Measurements from ENCODE around the gene JADE1.

The JADE1 gene

DNA sequence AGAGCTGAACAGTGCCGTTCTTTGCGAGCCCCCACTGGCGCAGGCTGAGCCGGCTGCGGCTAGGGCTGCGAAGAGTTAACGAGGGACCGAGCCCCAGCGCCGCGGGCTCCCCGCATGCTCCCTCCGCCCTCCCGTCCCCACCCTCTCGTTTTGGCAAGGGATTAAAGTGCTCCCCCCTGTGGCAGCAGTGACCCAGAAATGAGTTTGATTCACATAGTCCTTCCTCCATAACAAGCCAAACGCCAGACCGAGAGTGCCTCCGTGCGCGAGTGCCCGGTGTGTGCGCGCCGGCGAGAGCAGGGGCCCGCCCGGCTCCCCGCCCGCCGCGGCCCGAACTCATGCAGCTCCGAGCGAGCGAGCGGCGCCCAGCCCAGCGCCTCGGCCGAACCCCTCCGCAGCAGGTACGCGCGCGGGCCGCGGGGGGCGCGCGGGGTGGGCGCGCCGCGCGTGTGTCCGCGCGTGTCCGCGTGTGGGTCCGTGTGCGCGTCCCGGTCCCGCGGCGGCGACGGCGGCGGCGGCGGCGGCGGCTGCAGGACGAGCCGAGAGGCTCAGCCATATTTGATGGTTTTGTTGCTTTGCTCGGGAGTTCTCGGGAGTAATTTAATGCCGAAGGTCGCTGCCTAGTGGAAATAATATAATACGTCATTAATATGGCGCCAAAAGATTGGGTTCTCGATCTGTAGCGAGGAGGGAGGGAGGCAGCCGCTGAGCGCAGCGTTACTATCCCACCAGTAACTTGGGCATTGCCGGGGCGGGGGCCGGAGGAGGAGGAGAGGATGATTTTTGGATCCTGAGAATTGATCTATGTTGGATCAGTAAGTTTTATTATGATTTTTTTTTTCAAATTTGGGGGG lies at the start of gene JADE1:
TSS of gene JADE1 (plus strand) at position 224 of the 854 bp plus-strand sequence. CDS start 22,059 bp downstream, outside the sequence.
- peak; percentile 66 to 81 for DNase-seq

DNA sequence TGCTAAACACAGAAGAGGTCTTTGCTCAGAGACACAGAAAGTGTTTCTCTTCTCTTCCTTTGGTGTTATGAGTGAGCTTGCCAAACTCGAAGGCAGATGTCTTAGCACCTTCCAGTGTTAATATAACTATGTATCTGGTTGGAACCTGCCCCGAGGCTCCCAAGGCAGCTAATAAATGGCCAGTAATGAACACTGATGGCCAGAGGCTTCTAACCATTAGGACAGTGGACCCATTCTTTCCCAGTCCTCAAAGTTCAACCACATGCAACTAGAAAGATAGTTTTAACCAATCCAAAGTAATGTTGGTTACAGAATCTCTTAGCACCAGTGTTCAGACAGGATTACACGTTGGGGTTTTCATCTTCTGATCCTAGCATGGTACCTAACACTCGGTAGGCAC lies 42.7 kb upstream of the JADE1 start:
- no peak for DNase-seq

DNA sequence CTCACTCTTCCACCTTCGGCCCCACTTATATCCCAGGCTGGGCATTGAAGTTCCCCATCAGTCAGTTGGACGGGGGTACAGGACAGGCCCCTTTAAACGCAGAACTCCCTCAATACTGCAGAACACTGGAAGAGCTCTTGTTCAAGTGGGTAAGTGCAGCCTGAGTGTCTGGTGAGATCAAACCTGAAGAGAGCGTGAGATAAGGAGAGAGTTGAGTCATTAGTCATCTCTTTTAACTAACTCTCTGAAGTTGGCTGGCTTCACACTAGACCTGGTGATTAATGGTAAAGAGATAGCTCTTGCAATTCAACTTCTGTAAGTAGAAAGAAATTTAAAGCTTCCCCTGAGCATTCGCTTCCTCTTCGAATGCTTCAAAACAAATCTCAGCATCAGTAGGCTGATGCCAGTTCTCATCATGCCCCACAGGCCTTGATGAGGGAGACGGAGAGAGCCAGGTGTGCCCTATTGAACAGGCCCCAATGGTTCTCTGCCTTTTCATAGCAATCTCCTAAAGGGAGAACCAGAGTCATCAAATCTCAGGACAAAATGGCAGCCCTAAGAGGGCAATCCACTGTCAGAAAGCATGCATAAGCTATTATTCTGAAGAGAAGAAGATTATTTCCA lies 41.0 kb upstream of the JADE1 start:
- no peak for DNase-seq

DNA sequence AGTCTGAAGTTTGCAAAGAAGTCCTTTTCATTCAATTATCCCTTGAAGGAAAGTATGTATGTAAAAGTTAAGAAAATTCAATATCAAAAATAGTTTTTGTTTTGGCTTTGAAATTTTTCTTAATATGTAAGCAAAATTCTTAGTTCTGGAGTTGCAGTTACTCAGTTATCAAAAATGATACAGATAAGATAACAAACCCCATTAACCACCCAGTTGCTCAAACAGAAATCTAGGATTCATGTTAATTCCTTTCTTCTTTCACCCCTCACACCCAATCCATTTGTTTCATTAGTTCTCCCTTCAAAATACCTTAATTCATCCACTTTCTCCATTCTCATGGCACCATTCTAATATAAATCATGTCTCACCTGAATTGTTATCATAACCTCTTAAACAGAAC lies 40.5 kb upstream of the JADE1 start:
- DNase-seq, result no peak

DNA sequence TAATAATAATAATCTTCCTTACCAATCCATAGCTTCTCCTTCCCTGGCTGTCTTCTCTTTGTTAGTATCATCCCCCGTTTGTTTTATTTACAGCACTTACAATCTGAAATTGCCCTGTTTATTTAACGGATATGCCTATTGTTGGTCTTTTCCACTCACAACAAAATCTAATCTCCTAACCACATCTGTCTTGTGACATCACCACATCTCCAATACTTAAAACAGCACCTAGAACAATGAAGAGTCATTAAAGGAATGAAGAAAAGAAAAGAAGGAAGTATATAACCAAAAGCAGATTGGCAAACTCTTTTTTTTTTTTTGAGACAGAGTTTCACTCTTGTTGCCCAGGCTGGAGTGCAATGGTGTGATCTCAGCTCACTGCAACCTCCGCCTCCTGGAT lies 38.7 kb upstream of the JADE1 start:
- DNase-seq, result no peak

DNA sequence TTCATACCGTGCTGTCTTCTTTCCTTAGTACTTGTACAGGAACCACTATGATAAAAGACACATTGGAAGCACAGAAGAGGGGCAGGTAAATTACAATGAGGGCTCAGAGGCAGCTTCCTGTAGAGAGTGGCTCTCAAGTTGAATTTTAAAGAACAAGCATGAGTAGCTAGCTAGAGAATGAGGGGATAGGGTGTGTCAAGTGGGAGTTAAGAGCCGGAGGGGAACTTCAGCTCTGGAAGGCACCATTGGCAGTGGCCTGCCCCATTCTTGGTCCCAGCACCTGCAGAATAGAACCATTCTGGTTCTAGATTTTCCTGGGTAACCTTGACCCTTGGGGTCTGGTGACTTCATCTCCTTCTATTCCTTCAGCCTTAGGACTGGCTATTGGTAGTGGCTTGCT lies 34.0 kb upstream of the JADE1 start:
- no peak for DNase-seq

DNA sequence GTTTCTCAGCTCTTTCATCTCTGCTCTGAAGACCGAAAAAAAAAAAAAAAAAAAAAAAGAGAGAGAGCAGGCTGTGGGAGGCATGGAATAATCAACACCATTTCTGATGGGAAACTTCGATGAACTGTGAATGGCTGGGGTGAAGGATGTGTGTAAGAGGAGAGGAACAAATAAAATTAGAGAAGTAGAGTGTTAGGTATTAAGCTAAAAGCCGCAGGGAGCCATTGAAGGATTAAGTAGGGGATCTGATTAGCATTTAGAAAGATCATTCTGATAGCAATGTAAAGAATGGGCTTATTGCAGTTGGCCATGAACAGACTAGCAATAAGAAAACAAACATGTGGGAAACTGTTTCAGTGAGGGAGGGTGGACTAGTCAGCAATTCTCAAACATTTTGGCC lies 33.6 kb upstream of the JADE1 start:
- no peak for DNase-seq

DNA sequence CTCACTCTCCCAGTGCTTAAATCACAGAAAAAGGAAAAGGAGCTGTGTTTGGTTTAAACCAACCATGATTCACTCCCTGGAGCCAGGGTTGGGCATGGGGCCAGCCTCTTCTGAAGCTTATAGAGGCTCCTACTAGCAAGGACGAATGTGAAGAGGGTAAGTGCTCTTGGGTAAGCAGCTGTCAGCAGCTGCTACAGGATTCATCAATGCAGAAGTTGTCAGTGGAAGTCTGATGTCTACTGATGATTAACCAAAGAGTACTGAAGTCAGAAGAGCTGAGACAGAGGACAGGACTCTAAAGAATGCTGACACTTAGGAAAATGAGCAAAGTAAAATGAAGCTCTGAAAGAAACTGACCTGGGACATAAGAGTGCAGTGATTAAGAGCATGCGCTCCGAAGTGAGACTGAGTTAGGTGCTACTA lies 32.7 kb upstream of the JADE1 start:
- peak; percentile 38 to 64 for DNase-seq

DNA sequence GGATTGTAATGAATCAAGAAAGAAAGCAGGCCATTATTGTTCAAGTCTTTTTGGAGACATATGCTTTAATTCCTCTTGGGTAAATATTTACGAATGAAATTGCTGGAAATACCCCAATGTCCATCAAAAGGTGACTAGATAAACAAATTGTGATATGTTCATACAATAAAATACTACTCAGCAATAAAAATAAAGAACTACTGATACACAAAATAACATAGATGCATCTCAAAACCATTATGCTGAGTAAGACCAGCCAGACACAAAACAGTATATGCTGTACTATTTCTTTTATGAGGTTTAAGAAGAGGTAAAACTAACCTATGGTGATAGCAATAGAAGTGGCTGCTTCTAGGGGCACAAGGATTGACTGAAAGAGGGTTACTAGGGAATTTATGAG lies 28.8 kb upstream of the JADE1 start:
- DNase-seq, result no peak

DNA sequence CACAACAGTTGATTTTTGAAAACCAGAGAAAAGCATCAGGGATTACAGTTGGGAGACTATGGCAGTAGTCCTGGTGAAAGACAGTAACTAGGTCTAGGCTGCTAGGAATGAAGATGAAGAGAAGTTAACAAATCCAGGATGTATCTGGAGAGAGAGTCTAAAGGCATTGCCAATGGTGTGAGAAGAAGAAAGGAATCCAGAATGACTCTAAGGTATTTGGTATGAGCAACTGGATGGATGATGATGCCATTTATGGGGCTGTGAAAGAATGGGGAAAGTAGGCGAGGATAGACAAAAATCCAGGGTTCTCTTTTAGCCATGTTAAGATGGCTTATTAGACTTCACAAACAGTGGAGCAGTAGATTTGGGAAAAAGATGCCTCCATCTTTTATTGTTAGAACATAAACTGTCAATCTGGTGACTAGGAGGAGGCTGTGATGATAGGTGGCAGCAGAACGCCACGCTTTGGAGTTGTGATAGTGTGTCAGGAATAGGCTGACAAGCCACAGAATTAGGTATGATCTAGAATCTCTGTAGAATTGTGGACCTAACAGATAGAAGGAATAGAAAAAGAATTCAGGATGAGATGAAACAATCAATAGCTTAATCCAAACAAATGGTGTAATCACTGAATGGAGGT lies 27.3 kb upstream of the JADE1 start:
- DNase-seq, result no peak

DNA sequence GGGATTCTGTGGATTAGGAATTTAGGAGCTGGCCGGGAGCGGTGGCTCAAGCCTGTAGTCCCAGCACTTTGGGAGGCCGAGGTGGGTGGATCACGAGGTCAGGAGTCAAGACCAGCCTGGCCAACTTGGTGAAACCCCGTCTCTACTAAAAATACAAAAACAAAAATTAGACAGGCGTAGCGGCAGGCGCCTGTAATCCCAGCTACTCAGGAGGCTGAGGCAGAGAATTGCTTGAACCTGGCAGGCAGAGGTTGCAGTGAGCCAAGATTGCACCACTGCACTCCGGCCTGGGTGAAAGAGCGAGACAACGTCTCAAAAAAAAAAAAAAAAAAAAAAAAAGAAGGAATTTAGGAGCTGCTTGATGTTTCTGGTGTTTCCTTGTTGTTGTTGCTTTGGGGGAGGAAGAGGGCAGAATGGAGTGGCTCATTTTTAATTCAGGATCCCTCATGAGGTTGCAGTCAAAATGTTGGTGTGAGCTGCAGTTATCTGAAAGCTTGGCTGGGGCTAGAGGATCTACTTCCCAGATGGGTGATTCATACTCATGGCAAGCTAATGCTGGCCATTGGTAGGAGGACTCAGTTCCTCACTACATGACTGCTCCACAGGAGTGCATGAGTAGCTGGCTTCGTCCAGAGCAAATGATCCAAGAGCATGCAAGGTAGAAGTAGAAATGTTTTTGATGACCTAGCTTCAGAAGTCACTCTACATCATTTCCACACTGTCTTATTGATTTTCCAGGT lies 26.5 kb upstream of the JADE1 start:
- DNase-seq, result no peak

DNA sequence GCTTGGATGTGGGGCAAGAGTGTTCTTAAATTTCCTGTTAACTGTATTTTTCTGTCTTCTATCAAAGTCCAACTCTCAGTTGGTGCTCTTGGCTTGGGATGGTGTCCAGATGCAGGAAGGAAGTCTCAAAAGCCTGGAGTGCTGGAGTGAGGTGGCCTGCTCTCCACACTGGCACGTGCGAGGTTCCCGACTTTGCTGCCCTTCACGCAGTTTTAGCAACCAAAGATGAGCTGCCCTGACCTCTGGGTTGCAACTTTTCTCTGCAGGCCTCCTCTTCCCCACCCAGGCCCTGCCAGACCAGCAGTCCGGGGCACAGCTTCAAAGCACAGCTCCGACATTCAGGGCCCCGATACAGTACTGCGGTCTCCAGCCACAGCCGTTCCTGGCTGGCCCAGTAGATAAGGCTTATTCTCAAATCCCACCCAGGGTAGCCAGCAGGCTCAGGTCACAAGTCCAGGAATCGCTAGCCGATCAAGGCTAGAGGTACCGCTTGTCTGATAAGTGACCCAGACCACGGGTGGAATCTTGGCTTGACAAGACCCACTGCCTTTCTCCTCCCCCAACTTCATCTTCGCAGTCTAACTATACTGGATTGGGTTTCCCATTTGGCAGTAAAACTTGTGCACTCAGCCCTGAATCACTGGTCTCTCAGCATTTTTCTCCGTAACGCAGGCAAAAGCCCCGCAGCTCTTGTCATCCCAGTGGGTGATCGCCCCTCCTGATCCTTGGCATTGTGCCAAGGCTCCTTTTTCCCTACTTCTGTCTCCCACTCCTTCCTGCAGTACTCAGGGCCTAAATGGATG lies 21.8 kb upstream of the JADE1 start:
- no peak for DNase-seq

DNA sequence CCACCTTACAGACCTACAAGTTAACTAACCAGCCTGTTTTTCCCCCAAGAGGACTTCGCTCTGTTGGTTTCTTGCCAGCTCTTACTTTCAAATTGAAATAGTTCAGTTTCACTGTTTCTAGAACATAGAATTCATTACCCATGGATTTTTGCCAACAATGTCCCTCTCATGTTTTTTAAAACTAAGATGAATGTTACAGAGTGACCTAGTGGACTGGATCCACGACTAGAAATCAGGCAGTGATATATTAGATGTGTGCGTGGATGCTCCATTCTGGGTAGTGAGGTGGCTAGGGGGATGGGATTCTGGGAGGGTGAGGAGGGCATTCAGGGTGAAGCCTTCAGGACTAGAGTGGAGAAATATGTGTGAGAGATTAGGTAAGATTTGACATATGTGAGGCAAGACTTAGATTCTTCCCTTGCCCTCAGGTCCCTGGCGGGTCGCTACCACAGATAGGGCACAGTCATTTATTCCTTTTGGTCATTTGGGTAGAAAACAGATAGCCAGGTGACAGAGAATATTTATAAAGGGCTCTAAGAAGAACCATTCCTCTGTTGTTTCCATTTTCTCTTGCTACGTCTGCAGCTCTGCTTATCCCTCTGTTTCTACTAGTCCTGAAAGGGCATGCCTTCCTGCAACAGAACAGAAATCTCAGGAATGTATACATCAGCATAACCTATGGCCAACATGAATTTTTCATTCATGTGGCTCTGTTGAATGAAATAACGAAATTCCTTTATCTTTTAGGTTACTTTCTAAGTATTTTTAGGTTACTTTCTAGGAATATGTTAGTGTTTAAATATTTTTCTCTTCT lies 15.4 kb upstream of the JADE1 start:
- DNase-seq, result no peak

DNA sequence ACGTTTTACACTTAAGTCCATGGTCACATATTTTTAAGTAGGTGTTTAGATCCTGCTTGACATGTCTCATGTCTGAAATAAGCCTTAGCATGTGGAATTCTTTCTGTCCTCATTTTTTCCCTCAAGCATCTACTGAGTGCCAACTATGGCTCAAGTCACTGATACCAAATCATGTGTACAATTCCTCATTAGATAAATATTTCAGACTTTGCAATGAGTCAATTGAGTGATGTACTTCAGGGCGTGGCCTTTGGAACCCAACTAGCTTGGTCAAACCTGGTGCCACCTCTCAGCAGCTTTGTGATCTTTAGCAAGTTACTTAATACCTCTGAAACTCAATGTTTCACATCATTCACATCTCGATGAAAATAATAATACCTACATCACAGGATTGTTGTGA lies 12.6 kb upstream of the JADE1 start:
- DNase-seq, result no peak

DNA sequence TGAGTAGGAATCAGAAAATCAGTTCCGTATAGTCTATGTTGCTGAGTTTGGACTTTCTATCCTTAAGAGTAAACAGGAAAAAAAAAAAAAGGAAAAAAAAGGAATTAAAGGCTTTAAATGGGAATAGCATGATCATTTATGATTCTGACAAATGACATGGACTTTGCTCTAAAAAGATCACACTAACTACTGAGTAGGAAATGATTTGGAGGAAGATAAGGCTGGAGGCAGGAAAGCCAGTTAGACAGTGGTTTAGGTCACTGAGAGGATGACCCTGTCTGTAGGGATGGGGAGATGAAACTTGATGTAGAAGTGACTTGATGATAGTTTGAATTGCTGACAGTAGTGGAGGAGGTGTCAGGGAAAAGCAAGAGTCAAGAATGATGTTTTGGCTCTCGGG lies 9.2 kb upstream of the JADE1 start:
- no peak for DNase-seq

DNA sequence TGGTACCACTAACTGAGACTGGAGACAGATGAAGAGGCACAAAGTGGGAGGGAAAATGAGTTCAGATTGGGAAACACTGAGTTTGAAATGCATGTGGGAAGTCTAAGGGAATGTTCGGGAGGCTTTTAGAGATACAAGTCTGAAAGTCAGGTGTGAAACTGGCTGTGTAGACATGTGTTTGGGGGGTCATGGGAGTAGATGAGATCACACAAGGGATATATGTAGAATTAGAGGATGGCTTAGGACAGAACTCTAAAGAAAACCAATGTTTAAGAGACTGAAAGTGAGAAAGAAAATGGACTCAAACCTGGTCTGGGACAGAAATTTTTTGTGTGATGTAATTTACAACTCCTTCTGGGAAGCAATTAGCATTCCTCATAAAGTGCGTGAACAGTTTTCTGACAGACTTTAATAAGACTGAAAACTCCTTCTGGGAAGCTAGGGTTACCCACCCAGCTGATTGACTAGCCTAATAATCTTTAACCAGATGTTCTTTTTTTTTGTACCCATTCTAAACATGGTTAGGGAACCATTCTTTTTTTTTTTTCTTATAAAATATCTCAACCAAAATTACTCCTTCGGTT lies 8.7 kb upstream of the JADE1 start:
- no peak for DNase-seq

DNA sequence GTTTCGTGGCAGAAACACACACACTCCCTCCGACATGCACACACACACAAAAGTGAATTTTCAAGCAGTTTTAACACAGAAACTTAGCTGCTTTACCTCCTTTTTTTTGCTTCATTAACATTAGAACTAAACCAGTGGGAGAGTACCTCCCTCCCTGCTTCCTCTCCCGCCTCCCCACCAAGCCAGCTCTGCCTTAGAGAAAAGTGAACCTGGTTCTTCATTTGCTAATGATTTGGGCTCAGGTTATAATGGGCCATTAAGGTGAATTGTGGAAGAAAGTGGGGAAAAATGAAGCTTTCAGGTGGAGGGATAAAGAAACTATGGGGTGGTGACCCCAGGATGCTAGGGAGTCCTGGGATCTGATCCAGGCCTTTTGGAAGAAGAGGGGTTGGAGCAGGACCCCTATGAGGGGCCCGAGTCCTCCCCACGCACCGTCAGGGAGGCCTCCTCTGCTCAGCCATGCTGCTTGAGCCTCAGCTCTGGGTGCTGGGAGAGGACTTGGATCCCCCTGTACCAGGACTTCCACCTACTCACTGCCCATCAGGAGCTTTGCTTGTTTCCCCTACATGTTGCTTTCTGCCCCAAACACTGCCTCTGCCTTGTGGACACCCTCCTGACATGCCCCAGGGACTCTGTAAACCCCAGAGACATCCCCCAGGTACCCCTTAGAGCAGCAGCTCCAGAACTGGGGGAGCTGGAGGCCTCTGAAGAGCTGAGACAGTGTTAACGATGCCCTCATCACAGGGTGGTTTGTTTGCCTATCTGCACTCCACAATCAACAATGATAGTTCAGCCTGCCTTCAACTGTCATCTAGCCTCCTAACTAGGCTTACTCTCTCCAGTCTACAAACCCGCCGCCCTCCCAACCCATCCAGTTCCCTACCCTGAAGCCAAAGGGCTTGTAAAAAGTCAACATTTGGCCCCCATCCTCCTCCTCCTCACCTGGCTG lies 6.5 kb upstream of the JADE1 start:
- no peak for DNase-seq

DNA sequence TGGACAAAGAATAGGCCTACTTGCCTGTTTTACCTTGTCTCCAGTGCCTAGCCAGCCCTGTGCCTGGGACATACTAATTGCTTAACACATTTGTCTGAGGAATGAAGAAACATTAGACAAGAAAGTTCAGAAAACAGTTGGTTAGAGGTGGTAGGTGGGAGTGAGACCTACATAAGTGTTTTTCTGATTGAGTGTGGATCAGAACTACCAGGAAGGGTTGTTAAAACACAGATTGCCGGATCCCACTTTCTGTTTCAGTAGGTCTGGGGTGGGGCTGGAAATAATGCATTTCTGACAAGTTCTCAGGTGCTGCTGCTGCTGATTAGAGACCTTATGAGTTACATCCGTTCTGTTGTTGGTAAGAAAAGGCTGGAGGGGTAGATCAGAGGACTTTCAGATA lies 5.7 kb upstream of the JADE1 start:
- DNase-seq, result no peak

DNA sequence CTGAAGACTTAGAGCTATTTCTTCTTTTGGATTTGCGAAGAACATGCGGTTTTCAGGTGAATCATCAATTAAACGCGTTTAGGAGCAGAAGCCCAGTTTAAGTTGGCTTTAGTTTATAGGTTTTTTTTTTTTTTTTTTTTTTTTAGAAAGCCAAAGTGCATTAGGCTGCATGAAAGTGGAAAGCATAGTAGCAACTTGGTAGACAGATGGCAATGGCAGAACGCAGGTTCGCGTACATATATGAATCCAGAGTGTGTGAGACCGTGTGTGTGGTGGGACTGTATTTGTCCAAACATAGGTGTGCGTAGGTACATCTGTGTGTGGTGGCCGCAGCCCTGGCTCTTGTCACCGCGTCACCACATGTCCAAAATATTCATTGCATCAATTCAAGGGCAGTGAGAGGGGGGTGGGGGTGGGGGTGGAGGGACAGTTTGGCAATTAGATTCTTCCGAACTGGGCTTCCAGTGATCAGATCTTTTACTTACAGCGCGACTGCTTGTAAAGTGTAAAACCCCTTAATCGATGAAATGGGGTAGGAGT lies 901 bp downstream of the JADE1 start:
- DNase-seq, result peak in 1 of 2 experiments; percentile 22
